Ascending aorta (tissue), 2 donors: ENCODE measurements around the gene PTPRK. TPM values are rescaled to one million over a fixed set of nuclear protein-coding genes. Genes with fewer than 3 reads are reported as not detected.

ENCODE experiments used
- DNase-seq, 2 donors: peaks; one replicate each; pipeline ENCODE4 v3.0.0-alpha.2; 2019; ENCODE audit warnings: low spot score in 2 of 2
- H3K27ac ChIP-seq, 2 donors: fragments of 200-600 bp; sonication (generic); one replicate each; pipeline ENCODE4 v1.5.1; 2016 to 2017; ENCODE audit warnings: mild to moderate bottlenecking in 1 of 2
- H3K27me3 ChIP-seq: fragments of 200-600 bp; sonication (generic); one replicate; pipeline ENCODE4 v1.5.1; 2017
- H3K36me3 ChIP-seq, 2 donors: fragments of 200-600 bp; sonication (generic); one replicate each; pipeline ENCODE4 v1.5.1; 2016
- H3K4me1 ChIP-seq, 2 donors: fragments of 200-600 bp; sonication (generic); one replicate each; pipeline ENCODE4 v1.5.1; 2016 to 2017; ENCODE audit warnings: mild to moderate bottlenecking in 1 of 2
- H3K4me3 ChIP-seq, 2 donors: fragments of 200-600 bp; sonication (generic); one replicate each; pipeline ENCODE4 v1.5.1; 2016 to 2017; ENCODE audit warnings: mild to moderate bottlenecking in 1 of 2
- H3K9me3 ChIP-seq, 2 donors: fragments of 200-600 bp; sonication (generic); one replicate each; pipeline ENCODE4 v1.5.1; 2016
- intact Hi-C: fragments of 100-400 bp; cut with DNase I; formaldehyde crosslinking; loops from one replicate; pipeline ENCODE4 v1.15.1; 2023
- total RNA-seq: library from RNA; depleted of rRNA; stranded (reverse); fragments of >200 nt; gene quantifications from one replicate; pipeline ENCODE4 v1.1.0, GENCODE V29; 2016
- TF ChIP-seq, protein P1 (sequence below), 3 experiments: fragments of 200-600 bp in 2 of 3; fragments of 450-650 bp in 1 of 3; sonication (generic) in 2 of 3; IDR thresholded peaks; one replicate each; pipeline ENCODE4 v1.5.1; 2016 to 2019; ENCODE audit warnings: antibody characterized with exemption in 3 of 3, mild to moderate bottlenecking in 1 of 3, moderate library complexity in 1 of 3

PTPRK gene
- total RNA-seq, 1 donor from 2014 or later = 73.1 TPM

DNA sequence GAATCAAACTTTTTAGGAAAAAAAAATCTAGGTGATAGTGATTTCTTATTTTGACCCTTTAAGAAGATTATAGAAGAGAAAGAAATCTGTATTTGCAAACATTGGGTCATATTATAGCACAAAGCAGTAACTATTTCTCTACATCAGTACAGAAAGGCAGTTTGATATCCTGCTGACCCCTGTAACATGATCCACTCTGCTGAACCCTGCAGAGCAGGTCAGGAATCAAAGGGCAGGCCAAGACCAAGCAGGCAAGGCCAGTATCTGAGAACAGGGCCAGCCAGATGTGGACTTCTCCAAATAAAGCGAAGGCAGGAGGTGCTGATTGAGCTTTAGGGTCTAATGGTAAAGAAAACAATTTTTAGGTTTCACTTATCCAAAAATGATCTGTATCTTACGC lies 239.4 kb downstream of the PTPRK start:
- TF ChIP-seq, protein P1, sequence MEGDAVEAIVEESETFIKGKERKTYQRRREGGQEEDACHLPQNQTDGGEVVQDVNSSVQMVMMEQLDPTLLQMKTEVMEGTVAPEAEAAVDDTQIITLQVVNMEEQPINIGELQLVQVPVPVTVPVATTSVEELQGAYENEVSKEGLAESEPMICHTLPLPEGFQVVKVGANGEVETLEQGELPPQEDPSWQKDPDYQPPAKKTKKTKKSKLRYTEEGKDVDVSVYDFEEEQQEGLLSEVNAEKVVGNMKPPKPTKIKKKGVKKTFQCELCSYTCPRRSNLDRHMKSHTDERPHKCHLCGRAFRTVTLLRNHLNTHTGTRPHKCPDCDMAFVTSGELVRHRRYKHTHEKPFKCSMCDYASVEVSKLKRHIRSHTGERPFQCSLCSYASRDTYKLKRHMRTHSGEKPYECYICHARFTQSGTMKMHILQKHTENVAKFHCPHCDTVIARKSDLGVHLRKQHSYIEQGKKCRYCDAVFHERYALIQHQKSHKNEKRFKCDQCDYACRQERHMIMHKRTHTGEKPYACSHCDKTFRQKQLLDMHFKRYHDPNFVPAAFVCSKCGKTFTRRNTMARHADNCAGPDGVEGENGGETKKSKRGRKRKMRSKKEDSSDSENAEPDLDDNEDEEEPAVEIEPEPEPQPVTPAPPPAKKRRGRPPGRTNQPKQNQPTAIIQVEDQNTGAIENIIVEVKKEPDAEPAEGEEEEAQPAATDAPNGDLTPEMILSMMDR (IDR thresholded peaks at IDR 0.05) = no peak
- no peaks in the 10 kb centered on the region for H3K4me1 ChIP-seq
- H3K4me3 ChIP-seq = no peak overlapping the region

GRCh38 chr6:128280066-128280465 lies 240.3 kb downstream of the PTPRK start:
- no peak overlapping the region for H3K27ac ChIP-seq
- H3K9me3 ChIP-seq = no peaks in the 10 kb centered on the region
- TF ChIP-seq, protein P1 (IDR thresholded peaks at IDR 0.05) = no peak
- intact Hi-C loops = no loop called here
- H3K27me3 ChIP-seq = no peaks in the 10 kb centered on the region
- H3K4me1 ChIP-seq = no peaks in the 10 kb centered on the region
- DNase-seq = no peak
- H3K36me3 ChIP-seq = no peaks in the 10 kb centered on the region
- no peak overlapping the region for H3K4me3 ChIP-seq

More for the DNA sequence above, 239.4 kb downstream of the PTPRK start:
- no peaks in the 10 kb centered on the region for H3K9me3 ChIP-seq
- H3K27ac ChIP-seq = no peak overlapping the region
- intact Hi-C loops = no loop called here
- H3K27me3 ChIP-seq = no peaks in the 10 kb centered on the region
- DNase-seq = no peak
- H3K36me3 ChIP-seq = no peaks in the 10 kb centered on the region

DNA sequence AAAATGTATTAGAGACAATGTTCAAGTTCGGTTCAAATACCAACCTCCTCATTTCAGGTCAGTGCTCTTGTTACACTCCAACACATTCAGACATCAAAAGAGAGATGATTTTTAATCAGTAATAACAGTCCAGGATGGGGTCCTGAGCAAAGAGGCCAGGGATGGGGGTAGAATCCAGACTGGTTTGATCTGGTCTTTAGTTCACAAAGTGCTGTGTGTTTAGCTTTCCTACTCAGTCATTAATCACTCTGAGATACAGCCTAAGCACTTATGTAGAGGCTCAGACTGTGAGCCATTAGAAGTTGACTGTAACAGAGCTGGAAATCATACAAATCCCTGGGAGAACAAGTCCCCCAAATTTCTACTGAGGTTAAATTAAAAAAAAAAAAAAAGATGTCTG lies 241.6 kb downstream of the PTPRK start:
- no peaks in the 10 kb centered on the region for H3K36me3 ChIP-seq
- H3K27ac ChIP-seq = no peak overlapping the region
- no peaks in the 10 kb centered on the region for H3K27me3 ChIP-seq
- H3K4me3 ChIP-seq = no peak overlapping the region
- intact Hi-C loops = no loop called here
- TF ChIP-seq, protein P1 (IDR thresholded peaks at IDR 0.05) = no peak
- no peaks in the 10 kb centered on the region for H3K9me3 ChIP-seq
- H3K4me1 ChIP-seq = no peaks in the 10 kb centered on the region
- no peak for DNase-seq

- Histone ChIP-seq H3K36me3 (no peaks in the 10 kb centered on the region), H3K27ac (no peak overlapping the region), H3K27me3 (no peaks in the 10 kb centered on the region), H3K4me1 (no peaks in the 10 kb centered on the region), H3K4me3 (no peak overlapping the region), H3K9me3 (no peaks in the 10 kb centered on the region)
- DNase-seq = no peak
- TF ChIP-seq, protein P1 (IDR thresholded peaks at IDR 0.05) = no peak
- intact Hi-C loops = no loop called here
These were observed 243.0 kb downstream of the PTPRK start for GRCh38 chr6:128277379-128277778.

GRCh38 chr6:128276311-128276710 lies 244.1 kb downstream of the PTPRK start:
- Histone ChIP-seq H3K4me3 (no peak overlapping the region), H3K27ac (no peak overlapping the region), H3K9me3 (no peaks in the 10 kb centered on the region), H3K36me3 (no peaks in the 10 kb centered on the region), H3K27me3 (no peaks in the 10 kb centered on the region), H3K4me1 (no peaks in the 10 kb centered on the region)
- DNase-seq = no peak
- intact Hi-C loops = no loop called here
- TF ChIP-seq, protein P1 (IDR thresholded peaks at IDR 0.05) = no peak

DNA sequence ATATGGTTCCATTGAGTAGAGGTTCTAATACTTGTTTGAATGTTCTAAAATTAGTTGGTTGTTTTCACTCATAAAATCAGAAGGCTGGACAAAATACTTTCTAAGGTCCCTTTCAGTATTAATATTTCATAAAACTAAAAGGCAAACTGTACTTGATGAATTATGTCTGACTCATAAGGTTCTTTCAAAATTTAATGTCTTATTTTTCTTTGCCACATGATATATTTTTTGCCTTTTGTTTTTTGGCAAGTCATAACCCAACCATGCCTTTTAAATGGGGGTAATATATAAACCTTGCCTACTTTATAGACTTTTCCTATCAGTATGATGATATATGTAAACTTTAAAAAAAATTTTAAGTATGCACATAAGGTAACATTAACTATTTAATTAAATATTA lies 244.7 kb downstream of the PTPRK start:
- no peak overlapping the region for H3K27ac ChIP-seq
- TF ChIP-seq, protein P1 (IDR thresholded peaks at IDR 0.05) = no peak
- no peak for DNase-seq
- H3K36me3 ChIP-seq = no peaks in the 10 kb centered on the region
- no peaks in the 10 kb centered on the region for H3K9me3 ChIP-seq
- no peak overlapping the region for H3K4me3 ChIP-seq
- no peaks in the 10 kb centered on the region for H3K4me1 ChIP-seq
- H3K27me3 ChIP-seq = no peaks in the 10 kb centered on the region
- intact Hi-C loops = no loop called here
